KMS-11 (cell line): ENCODE results near the gene RPS5.
A peak's percentile ranks its signal among the peaks of the same experiment; 100 is the strongest.

Experiments
- H2AFZ ChIP-seq: fragments of 200-600 bp; sonication (generic); 2 replicates; pipeline ENCODE4 v1.6.1; 2016; ENCODE audit warnings: antibody characterized with exemption, mixed run types, low read depth
- H3K27ac ChIP-seq: fragments of 200-600 bp; sonication (generic); 2 replicates; pipeline ENCODE4 v1.6.1; 2016; ENCODE audit warnings: mild to moderate bottlenecking, mixed run types
- H3K27me3 ChIP-seq: fragments of 200-600 bp; sonication (generic); 2 replicates; pipeline ENCODE4 v1.6.1; 2017; ENCODE audit warnings: mild to moderate bottlenecking, low read depth, mixed run types, moderate library complexity; ENCODE audit not compliant: insufficient read depth
- H3K36me3 ChIP-seq: fragments of 200-600 bp; sonication (generic); 2 replicates; pipeline ENCODE4 v1.6.1; 2017; ENCODE audit warnings: mild to moderate bottlenecking, mixed run types; ENCODE audit not compliant: insufficient read depth
- H3K4me1 ChIP-seq: fragments of 200-600 bp; sonication (generic); 2 replicates; pipeline ENCODE4 v1.6.1; 2016; ENCODE audit warnings: mild to moderate bottlenecking, low read depth, mixed run types; ENCODE audit not compliant: poor library complexity, severe bottlenecking
- H3K4me2 ChIP-seq: fragments of 200-600 bp; sonication (generic); 2 replicates; pipeline ENCODE4 v1.7.0; 2016; ENCODE audit warnings: mild to moderate bottlenecking, mixed run types
- H3K4me3 ChIP-seq: fragments of 200-600 bp; sonication (generic); IDR thresholded peaks from 2 replicates; pipeline ENCODE4 v1.6.1; 2017; ENCODE audit warnings: low read depth, low read length, mixed read lengths; ENCODE audit not compliant: insufficient read depth
- H3K79me2 ChIP-seq: fragments of 200-600 bp; sonication (generic); 2 replicates; pipeline ENCODE4 v1.6.1; 2016; ENCODE audit warnings: low read depth, mixed run types; ENCODE audit not compliant: insufficient read depth
- H3K9ac ChIP-seq: fragments of 200-600 bp; sonication (generic); 2 replicates; pipeline ENCODE4 v1.6.1; 2016; ENCODE audit warnings: mild to moderate bottlenecking, mixed run types
- H4K20me1 ChIP-seq: fragments of 200-600 bp; sonication (generic); 2 replicates; pipeline ENCODE4 v1.6.1; 2016; ENCODE audit warnings: mild to moderate bottlenecking, mixed run types; ENCODE audit not compliant: insufficient read depth
- CTCF ChIP-seq: fragments of 200-600 bp; sonication (generic); conservative IDR thresholded peaks from 2 replicates; pipeline ENCODE4 v1.6.1; 2017; ENCODE audit warnings: low read depth, mild to moderate bottlenecking, antibody characterized with exemption, low read length, moderate library complexity, mixed read lengths

RPS5 gene

DNA sequence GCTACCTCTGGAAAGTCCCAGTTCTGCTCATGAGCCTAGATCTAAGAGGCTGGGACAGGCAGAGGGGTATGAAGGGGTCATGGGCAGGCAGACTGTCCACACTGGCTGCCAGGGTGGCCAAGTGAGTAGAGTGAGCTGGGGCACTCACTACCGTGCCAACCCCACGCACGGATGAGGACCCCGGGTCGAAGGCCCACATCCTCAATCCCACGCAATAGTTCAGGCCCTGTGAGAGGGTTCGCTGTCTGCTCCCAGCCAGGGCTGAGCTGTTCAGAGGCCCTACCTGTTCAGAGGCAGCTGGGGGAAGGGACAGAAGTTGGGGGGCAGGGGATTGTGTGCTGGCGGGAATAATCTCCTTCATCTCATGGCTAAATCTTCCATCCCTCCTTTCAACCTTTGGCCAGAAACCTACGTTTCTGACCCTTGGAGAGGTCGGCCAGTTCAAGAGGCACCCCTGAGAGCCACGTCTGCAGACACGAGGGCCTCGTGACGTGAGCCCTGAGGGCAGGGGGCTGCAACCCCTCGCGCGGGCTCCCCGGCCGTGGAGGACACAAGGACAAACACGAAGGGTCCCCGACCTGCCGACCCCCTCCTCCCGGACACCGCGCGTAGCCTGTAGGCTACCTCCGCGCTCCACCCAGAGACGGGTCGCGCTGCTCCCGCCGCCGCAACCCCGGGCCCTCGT lies 1.0 kb upstream of the RPS5 start:
- Histone ChIP-seq H3K79me2 (peaks cover 44% of the 10 kb centered on the region), H2AFZ (peak overlapping the region; percentile 76)
- no peak for TF ChIP-seq CTCF

GRCh38 chr19:58387338-58388174 lies 487 bp downstream of the RPS5 start:
- TF ChIP-seq CTCF = no peak
- H3K27ac ChIP-seq = peak overlapping the region; percentile 93
- peaks cover 12% of the 10 kb centered on the region for H4K20me1 ChIP-seq
- H3K9ac ChIP-seq = peak overlapping the region; percentile 85
- peaks cover 53% of the 10 kb centered on the region for H3K79me2 ChIP-seq
- no peak overlapping the region for H3K4me3 ChIP-seq
- H2AFZ ChIP-seq = peak overlapping the region; percentile 76
- peak overlapping the region; percentile 79 for H3K4me2 ChIP-seq
- no peaks in the 10 kb centered on the region for H3K27me3 ChIP-seq
- H3K4me1 ChIP-seq = peaks cover 45% of the 10 kb centered on the region
- peaks cover 22% of the 10 kb centered on the region; the same call in 1 of the 2 replicates for H3K36me3 ChIP-seq

More for the DNA sequence above, 1.0 kb upstream of the RPS5 start:
- Histone ChIP-seq H3K4me2 (peak overlapping the region; percentile 74), H3K4me1 (peaks cover 46% of the 10 kb centered on the region), H3K27ac (peak overlapping the region; percentile 93), H3K27me3 (no peaks in the 10 kb centered on the region), H4K20me1 (peaks cover 10% of the 10 kb centered on the region), H3K4me3 (peak overlapping the region; percentile 6), H3K9ac (peak overlapping the region; percentile 85), H3K36me3 (peaks cover 17% of the 10 kb centered on the region; the same call in 1 of the 2 replicates)

DNA sequence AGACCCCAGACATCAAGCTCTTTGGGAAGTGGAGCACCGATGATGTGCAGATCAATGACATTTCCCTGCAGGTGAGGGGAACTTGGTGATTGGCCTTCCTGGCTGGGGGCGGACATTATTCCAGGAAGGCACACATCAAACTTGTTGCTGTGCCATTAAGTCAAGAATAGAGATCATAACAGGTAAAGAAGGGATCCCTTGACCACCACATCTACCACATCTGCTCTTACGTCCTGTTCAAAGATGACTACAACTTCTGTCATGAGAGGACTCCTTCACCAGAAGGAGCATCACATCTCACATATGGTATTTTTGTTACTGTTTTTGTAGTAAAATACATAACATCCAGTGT lies 1.1 kb downstream of the RPS5 start:
- H3K27ac ChIP-seq = no peak overlapping the region
- peak overlapping the region; percentile 79 for H3K4me2 ChIP-seq
- no peak overlapping the region for H3K9ac ChIP-seq
- H4K20me1 ChIP-seq = peaks cover 12% of the 10 kb centered on the region
- H3K27me3 ChIP-seq = no peaks in the 10 kb centered on the region
- H2AFZ ChIP-seq = no peak overlapping the region
- peaks cover 53% of the 10 kb centered on the region for H3K79me2 ChIP-seq
- no peak overlapping the region for H3K4me3 ChIP-seq
- peaks cover 45% of the 10 kb centered on the region for H3K4me1 ChIP-seq
- no peak for TF ChIP-seq CTCF
- peaks cover 28% of the 10 kb centered on the region; the same call in 1 of the 2 replicates for H3K36me3 ChIP-seq

DNA sequence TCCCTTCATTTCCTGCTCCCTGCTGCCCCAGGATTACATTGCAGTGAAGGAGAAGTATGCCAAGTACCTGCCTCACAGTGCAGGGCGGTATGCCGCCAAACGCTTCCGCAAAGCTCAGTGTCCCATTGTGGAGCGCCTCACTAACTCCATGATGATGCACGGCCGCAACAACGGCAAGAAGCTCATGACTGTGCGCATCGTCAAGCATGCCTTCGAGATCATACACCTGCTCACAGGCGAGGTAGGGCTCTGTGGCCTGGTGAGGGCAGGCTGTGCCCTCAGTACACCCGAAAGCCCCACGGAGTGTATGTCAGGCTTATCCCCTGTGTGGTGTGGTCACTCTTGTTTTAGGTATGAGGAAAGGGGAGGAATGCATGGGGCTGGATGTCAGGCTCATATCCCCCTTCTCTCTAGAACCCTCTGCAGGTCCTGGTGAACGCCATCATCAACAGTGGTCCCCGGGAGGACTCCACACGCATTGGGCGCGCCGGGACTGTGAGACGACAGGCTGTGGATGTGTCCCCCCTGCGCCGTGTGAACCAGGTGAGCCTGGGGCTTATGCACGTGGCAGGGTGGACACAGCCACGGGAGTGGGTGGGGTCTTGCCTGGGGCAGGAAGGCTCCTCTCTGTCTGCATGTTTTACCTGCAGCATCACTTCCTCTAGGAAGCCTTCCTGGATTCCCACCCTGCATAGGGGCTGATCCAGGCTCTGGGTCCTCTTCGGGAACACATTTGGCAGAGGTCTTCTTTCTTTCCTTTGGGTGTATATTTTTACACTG lies 6.1 kb downstream of the RPS5 start:
- H3K27me3 ChIP-seq = no peaks in the 10 kb centered on the region
- no peak overlapping the region for H3K27ac ChIP-seq
- TF ChIP-seq CTCF = no peak
- H4K20me1 ChIP-seq = peaks cover 12% of the 10 kb centered on the region
- no peak overlapping the region for H2AFZ ChIP-seq
- no peak overlapping the region for H3K9ac ChIP-seq
- no peak overlapping the region for H3K4me2 ChIP-seq
- H3K36me3 ChIP-seq = peaks cover 26% of the 10 kb centered on the region; the same call in 1 of the 2 replicates
- H3K79me2 ChIP-seq = peaks cover 42% of the 10 kb centered on the region
- no peak overlapping the region for H3K4me3 ChIP-seq
- H3K4me1 ChIP-seq = peaks cover 34% of the 10 kb centered on the region
